Uterus (tissue), 2 donors: ENCODE results near the gene IL5.

ENCODE experiments used
- POLR2A ChIP-seq, 2 donors: fragments of 450-650 bp; IDR thresholded peaks; one replicate each; pipeline ENCODE4 v1.6.1; 2016; ENCODE audit warnings: antibody characterized with exemption in 2 of 2, mild to moderate bottlenecking in 1 of 2, moderate library complexity in 1 of 2
- TF ChIP-seq, protein P1 (sequence below), 4 experiments: fragments of 200-600 bp in 2 of 4; fragments of 450-650 bp in 2 of 4; sonication (generic) in 2 of 4; IDR thresholded peaks; one replicate each; pipeline ENCODE4 v1.5.1; 2016 to 2019; ENCODE audit warnings: antibody characterized with exemption in 4 of 4, mild to moderate bottlenecking in 2 of 4, moderate library complexity in 1 of 4

GRCh38 chr5:132591145-132591544 lies 47.8 kb upstream of the IL5 start:
- TF ChIP-seq, protein P1, sequence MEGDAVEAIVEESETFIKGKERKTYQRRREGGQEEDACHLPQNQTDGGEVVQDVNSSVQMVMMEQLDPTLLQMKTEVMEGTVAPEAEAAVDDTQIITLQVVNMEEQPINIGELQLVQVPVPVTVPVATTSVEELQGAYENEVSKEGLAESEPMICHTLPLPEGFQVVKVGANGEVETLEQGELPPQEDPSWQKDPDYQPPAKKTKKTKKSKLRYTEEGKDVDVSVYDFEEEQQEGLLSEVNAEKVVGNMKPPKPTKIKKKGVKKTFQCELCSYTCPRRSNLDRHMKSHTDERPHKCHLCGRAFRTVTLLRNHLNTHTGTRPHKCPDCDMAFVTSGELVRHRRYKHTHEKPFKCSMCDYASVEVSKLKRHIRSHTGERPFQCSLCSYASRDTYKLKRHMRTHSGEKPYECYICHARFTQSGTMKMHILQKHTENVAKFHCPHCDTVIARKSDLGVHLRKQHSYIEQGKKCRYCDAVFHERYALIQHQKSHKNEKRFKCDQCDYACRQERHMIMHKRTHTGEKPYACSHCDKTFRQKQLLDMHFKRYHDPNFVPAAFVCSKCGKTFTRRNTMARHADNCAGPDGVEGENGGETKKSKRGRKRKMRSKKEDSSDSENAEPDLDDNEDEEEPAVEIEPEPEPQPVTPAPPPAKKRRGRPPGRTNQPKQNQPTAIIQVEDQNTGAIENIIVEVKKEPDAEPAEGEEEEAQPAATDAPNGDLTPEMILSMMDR (IDR thresholded peaks at IDR 0.05): no peak
- no peak for TF ChIP-seq POLR2A (IDR thresholded peaks at IDR 0.05)
